ENCODE measurements around the gene SMOC1. TPM values are rescaled to one million over a fixed set of nuclear protein-coding genes. Genes with fewer than 3 reads are reported as not detected.

The SMOC1 gene
- total and polyA plus RNA-seq, 2 of the 8 experiments (the other 6 are each of a cell fraction or from before 2014, with no cell fraction given), result 1.6 to 2.4 TPM

- TF ChIP-seq CHD7 (IDR thresholded peaks at IDR 0.05; ENCODE audit: insufficient replicate concordance, low read length), result no peak
- no peak for TF ChIP-seq RFX5 (IDR thresholded peaks at IDR 0.05; ENCODE audit: borderline replicate concordance, low read depth, low read length)
- TF ChIP-seq TAF1 (IDR thresholded peaks at IDR 0.05; ENCODE audit: low read depth, low read length), result no peak
- no peak for TF ChIP-seq YY1 (IDR thresholded peaks at IDR 0.05; ENCODE audit: low read depth, low read length)
Observed at GRCh38 chr14:69876221-69876847, 2.9 kb upstream of the SMOC1 start (continued).

Data from H1 (cell line).